Thoracic aorta (tissue), 2 donors: ENCODE results near the gene MRPS9. TPM values are rescaled to one million over a fixed set of nuclear protein-coding genes. Genes with fewer than 3 reads are reported as not detected.

Source experiments
- ATAC-seq: fragments of 150-250 bp; one replicate; pipeline ENCODE4 v1.8.0; 2017; ENCODE audit warnings: low read depth; ENCODE audit not compliant: insufficient number of reproducible peaks, low FRiP score
- DNase-seq: peaks from one replicate; pipeline ENCODE4 v3.0.0-alpha.2; 2020; ENCODE audit warnings: low spot score
- H3K27ac ChIP-seq, 2 donors: fragments of 200-600 bp; sonication (generic); 1 replicate in 1 of 2; 2 replicates in 1 of 2; pipeline ENCODE4 v1.5.1; 2016; ENCODE audit warnings: mild to moderate bottlenecking in 2 of 2, moderate library complexity in 2 of 2
- H3K27me3 ChIP-seq: fragments of 200-600 bp; sonication (generic); replicated peaks from 2 replicates; pipeline ENCODE4 v1.6.0; 2016; ENCODE audit warnings: mild to moderate bottlenecking; ENCODE audit not compliant: insufficient read depth
- H3K36me3 ChIP-seq: fragments of 200-600 bp; sonication (generic); one replicate; pipeline ENCODE4 v1.5.1; 2016
- H3K4me1 ChIP-seq, 2 donors: fragments of 200-600 bp; sonication (generic); 1 replicate in 1 of 2; 2 replicates in 1 of 2; pipeline versions ENCODE4 v1.5.1 to v1.6.0; 2016; ENCODE audit warnings: low read depth in 2 of 2, mild to moderate bottlenecking in 1 of 2; ENCODE audit not compliant: control insufficient read depth in 1 of 2
- H3K4me3 ChIP-seq: fragments of 200-600 bp; sonication (generic); 2 replicates; pipeline ENCODE4 v1.5.1; 2016; ENCODE audit warnings: mild to moderate bottlenecking
- H3K9me3 ChIP-seq: fragments of 200-600 bp; sonication (generic); 2 replicates; pipeline ENCODE4 v1.5.1; 2016
- CTCF ChIP-seq: fragments of 200-600 bp; sonication (generic); IDR thresholded peaks from one replicate; pipeline ENCODE4 v1.5.1; 2019; ENCODE audit warnings: antibody characterized with exemption
- total RNA-seq, 2 donors: library from RNA; depleted of rRNA; stranded (reverse); fragments of >200 nt; gene quantifications; one replicate each; pipeline versions ENCODE4 v1.1.0 to v1.2.3, GENCODE V29; 2016

MRPS9 gene
- total RNA-seq, 2 donors from 2014 or later, result 6.5 to 18.0 TPM

GRCh38 chr2:105130546-105130945 lies 92.7 kb downstream of the MRPS9 start:
- no peak for TF ChIP-seq CTCF

GRCh38 chr2:105134081-105134480 lies 96.2 kb downstream of the MRPS9 start:
- no peak overlapping the region for H3K4me3 ChIP-seq
- TF ChIP-seq CTCF, result no peak

More at GRCh38 chr2:105130546-105130945, 92.7 kb downstream of the MRPS9 start:
- no peaks in the 10 kb centered on the region for H3K27me3 ChIP-seq
- no peak overlapping the region for H3K27ac ChIP-seq
- no peak overlapping the region for H3K4me3 ChIP-seq
- no peak for ATAC-seq
- no peaks in the 10 kb centered on the region for H3K4me1 ChIP-seq
- no peak for DNase-seq
- H3K9me3 ChIP-seq, result no peaks in the 10 kb centered on the region
- H3K36me3 ChIP-seq, result no peaks in the 10 kb centered on the region

GRCh38 chr2:105135436-105135835 lies 97.6 kb downstream of the MRPS9 start:
- H3K36me3 ChIP-seq, result no peaks in the 10 kb centered on the region
- H3K9me3 ChIP-seq, result no peaks in the 10 kb centered on the region
- H3K27me3 ChIP-seq, result no peaks in the 10 kb centered on the region
- H3K4me3 ChIP-seq, result no peak overlapping the region
- no peaks in the 10 kb centered on the region for H3K4me1 ChIP-seq
- DNase-seq, result no peak
- TF ChIP-seq CTCF, result no peak
- ATAC-seq, result no peak
- H3K27ac ChIP-seq, result no peak overlapping the region

More at GRCh38 chr2:105134081-105134480, 96.2 kb downstream of the MRPS9 start:
- Histone ChIP-seq H3K27me3 (no peaks in the 10 kb centered on the region), H3K27ac (no peak overlapping the region), H3K4me1 (no peaks in the 10 kb centered on the region), H3K9me3 (no peaks in the 10 kb centered on the region), H3K36me3 (no peaks in the 10 kb centered on the region)
- ATAC-seq, result no peak
- DNase-seq, result no peak

- Histone ChIP-seq H3K27me3 (no peaks in the 10 kb centered on the region), H3K9me3 (no peaks in the 10 kb centered on the region), H3K36me3 (no peaks in the 10 kb centered on the region), H3K4me1 (no peaks in the 10 kb centered on the region), H3K27ac (no peak overlapping the region), H3K4me3 (no peak overlapping the region)
- ATAC-seq (no peak), DNase-seq (no peak)
- TF ChIP-seq CTCF, result no peak
Observed at GRCh38 chr2:105136394-105136793, 98.5 kb downstream of the MRPS9 start.

GRCh38 chr2:105138643-105139042 lies 100.8 kb downstream of the MRPS9 start:
- Histone ChIP-seq H3K27ac (no peak overlapping the region), H3K4me1 (peaks cover 0 to 4% of the 10 kb centered on the region in 2 donors), H3K4me3 (no peak overlapping the region), H3K9me3 (no peaks in the 10 kb centered on the region), H3K36me3 (no peaks in the 10 kb centered on the region), H3K27me3 (no peaks in the 10 kb centered on the region)
- no peak for ATAC-seq
- TF ChIP-seq CTCF, result no peak
- DNase-seq, result no peak
